GM23338 (cell line): ENCODE data around the gene CEP78. TPM values are rescaled to one million over a fixed set of nuclear protein-coding genes. Genes with fewer than 3 reads are reported as not detected.

Experiments
- ATAC-seq: fragments of 200-7000 bp; cut with Tn5 transposase; 3 replicates; pipeline ENCODE4 v1.9.1; 2020
- DNase-seq: peaks from one replicate; pipeline ENCODE4 v3.0.0-alpha.2; 2015; ENCODE audit warnings: low spot score
- H2AFZ ChIP-seq: fragments of 200-600 bp; sonication (generic); 2 replicates; pipeline ENCODE4 v1.8.0; 2016; ENCODE audit warnings: antibody characterized with exemption, mild to moderate bottlenecking, moderate library complexity
- H3F3A ChIP-seq: fragments of 200-600 bp; sonication (generic); replicated peaks from 2 replicates; pipeline ENCODE4 v1.8.0; 2017; ENCODE audit warnings: antibody characterized with exemption, mixed run types, low read depth
- H3K27ac ChIP-seq: fragments of 200-600 bp; sonication (generic); 2 replicates; pipeline ENCODE4 v1.6.1; 2016; ENCODE audit warnings: low read depth
- H3K27me3 ChIP-seq: fragments of 200-600 bp; sonication (generic); 2 replicates; pipeline ENCODE4 v1.8.0; 2016; ENCODE audit warnings: mild to moderate bottlenecking, mixed run types, moderate library complexity; ENCODE audit not compliant: insufficient read depth
- H3K36me3 ChIP-seq: fragments of 200-600 bp; sonication (generic); 2 replicates; pipeline ENCODE4 v1.8.0; 2016; ENCODE audit warnings: mild to moderate bottlenecking; ENCODE audit not compliant: insufficient read depth
- H3K4me1 ChIP-seq: fragments of 200-600 bp; sonication (generic); 2 replicates; pipeline ENCODE4 v1.8.0; 2016; ENCODE audit warnings: mild to moderate bottlenecking, moderate library complexity; ENCODE audit not compliant: insufficient read depth
- H3K4me2 ChIP-seq: fragments of 200-600 bp; sonication (generic); 2 replicates; pipeline ENCODE4 v1.7.1; 2017; ENCODE audit warnings: mixed run types
- H3K4me3 ChIP-seq: fragments of 200-600 bp; sonication (generic); 2 replicates; pipeline ENCODE4 v1.6.1; 2016; ENCODE audit warnings: mixed run types
- H3K79me2 ChIP-seq: fragments of 200-600 bp; sonication (generic); replicated peaks from 2 replicates; pipeline ENCODE4 v1.8.0; 2017; ENCODE audit warnings: mild to moderate bottlenecking; ENCODE audit not compliant: insufficient read depth
- H3K9me2 ChIP-seq: fragments of 200-600 bp; sonication (generic); 2 replicates; pipeline ENCODE4 v1.8.0; 2017; ENCODE audit not compliant: insufficient read depth
- H4K20me1 ChIP-seq: fragments of 200-600 bp; sonication (generic); replicated peaks from 2 replicates; pipeline ENCODE4 v1.8.0; 2017; ENCODE audit warnings: mild to moderate bottlenecking; ENCODE audit not compliant: insufficient read depth
- H3K27ac Mint-ChIP-seq: 2 replicates; pipeline ENCODE4 v1.8.0; 2020; ENCODE audit warnings: inconsistent platforms, mild to moderate bottlenecking, moderate library complexity, mixed read lengths
- H3K27me3 Mint-ChIP-seq: 3 replicates; pipeline ENCODE4 v1.8.0; 2022; ENCODE audit warnings: low read depth, mild to moderate bottlenecking, moderate library complexity, mixed read lengths, inconsistent platforms; ENCODE audit not compliant: insufficient read depth, poor library complexity
- H3K36me3 Mint-ChIP-seq: 3 replicates; pipeline ENCODE4 v1.8.0; 2021; ENCODE audit warnings: low read depth, mild to moderate bottlenecking, inconsistent platforms, moderate library complexity, mixed read lengths
- H3K4me1 Mint-ChIP-seq: 3 replicates; pipeline ENCODE4 v1.8.0; 2020; ENCODE audit warnings: mild to moderate bottlenecking, inconsistent platforms, mixed read lengths
- H3K4me3 Mint-ChIP-seq: 3 replicates; pipeline ENCODE4 v1.8.0; 2021; ENCODE audit warnings: moderate library complexity, mild to moderate bottlenecking, inconsistent platforms, mixed read lengths
- H3K9me3 Mint-ChIP-seq: 3 replicates; pipeline ENCODE4 v1.8.0; 2020; ENCODE audit warnings: moderate library complexity, mild to moderate bottlenecking, inconsistent platforms, mixed read lengths
- ZNF462 ChIP-seq: fragments of 250-450 bp; sonication (Bioruptor Pico); IDR thresholded peaks from 2 replicates; pipeline ENCODE4 v1.5.0; 2020; ENCODE audit warnings: mild to moderate bottlenecking, moderate library complexity
- polyA plus RNA-seq: library from polyadenylated mRNA; unstranded; fragments of >200 nt; fragmentation: Nextera tagmentation; extraction: Ambion mirVana; gene quantifications from 2 replicates; pipeline ENCODE4 v1.2.1, GENCODE V29; 2016
- total RNA-seq: library from RNA; depleted of rRNA; stranded (reverse); fragments of >200 nt; shearing (Covaris generic); gene quantifications from 2 replicates; pipeline ENCODE4 v1.2.3, GENCODE V29; 2014

The CEP78 gene
- total and polyA plus RNA-seq, 2 experiments from 2014 or later = 19.9 to 48.3 TPM

DNA sequence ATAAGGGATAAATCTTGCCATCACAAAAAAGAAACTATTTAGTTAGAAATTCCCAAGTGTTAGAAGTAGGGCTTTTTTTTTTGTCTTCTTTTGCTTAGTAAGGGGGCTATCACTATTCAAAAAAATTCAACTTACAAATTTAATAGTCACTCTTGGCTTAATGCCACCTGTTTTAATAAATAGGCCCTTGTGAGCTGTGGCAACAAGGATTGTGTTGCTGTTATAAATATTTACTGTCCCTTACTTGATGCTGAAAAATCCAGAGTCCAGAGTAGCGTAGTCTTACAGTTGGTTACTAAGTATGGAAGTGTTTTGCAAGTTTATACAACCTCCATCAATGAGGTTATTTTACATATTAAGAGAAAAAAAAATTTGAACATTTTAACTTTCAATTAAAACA lies 21.4 kb upstream of the CEP78 start (continued):
- no peak for TF ChIP-seq ZNF462 (CRISPR knock-in tag)

GRCh38 chr9:78215706-78216105 lies 20.2 kb upstream of the CEP78 start:
- Histone ChIP-seq H3K79me2 (no peaks in the 10 kb centered on the region), H3K36me3 (no peaks in the 10 kb centered on the region), H3K4me3 (no peak overlapping the region), H4K20me1 (no peaks in the 10 kb centered on the region), H2AFZ (no peak overlapping the region), H3K27ac (no peak overlapping the region), H3K27me3 (no peaks in the 10 kb centered on the region), H3F3A (no peaks in the 10 kb centered on the region), H3K4me1 (0 out of 2 replicates have a peak, but pooled peaks cover 8% of the 10 kb centered on the region), H3K9me2 (0 out of 2 replicates have a peak, but pooled peaks cover 5% of the 10 kb centered on the region), H3K4me2 (no peak overlapping the region)
- no peaks in the 10 kb centered on the region for H3K36me3 Mint-ChIP-seq
- ATAC-seq = no peak
- H3K27ac Mint-ChIP-seq = no peak overlapping the region
- DNase-seq = no peak
- no peak for TF ChIP-seq ZNF462 (CRISPR knock-in tag)
- H3K27me3 Mint-ChIP-seq = peaks cover 4% of the 10 kb centered on the region
- H3K4me1 Mint-ChIP-seq = peaks cover 4% of the 10 kb centered on the region; the same call in 2 of the 3 replicates
- H3K9me3 Mint-ChIP-seq = no peaks in the 10 kb centered on the region
- H3K4me3 Mint-ChIP-seq = no peak overlapping the region
